Measurements from ENCODE around the gene ST3GAL3. TPM values are rescaled to one million over a fixed set of nuclear protein-coding genes. Genes with fewer than 3 reads are reported as not detected.

The ST3GAL3 gene
- total and polyA plus RNA-seq, 2 of the 13 experiments (the other 11 are each of a cell fraction or from before 2014, with no cell fraction given): 5.1 to 8.1 TPM

- TF ChIP-seq NFAT5 (CRISPR knock-in tag; IDR thresholded peaks at IDR 0.05) (no peak), SIX4 (CRISPR knock-in tag; IDR thresholded peaks at IDR 0.05) (peak; percentile 78), ZNF318 (CRISPR knock-in tag; IDR thresholded peaks at IDR 0.05) (no peak), ISL2 (CRISPR knock-in tag; IDR thresholded peaks at IDR 0.05) (peak; percentile 31; the same call in 1 of the 2 replicates), HNRNPK (IDR thresholded peaks at IDR 0.05; ENCODE audit: low read depth, low read length, poor library complexity, severe bottlenecking) (no peak), ZNF549 (CRISPR knock-in tag; IDR thresholded peaks at IDR 0.05) (no peak), TEAD2 (CRISPR knock-in tag; IDR thresholded peaks at IDR 0.05) (no peak), PATZ1 (CRISPR knock-in tag; IDR thresholded peaks at IDR 0.05) (peak; percentile 44; the same call in 1 of the 2 replicates), RAD51 (IDR thresholded peaks at IDR 0.05; ENCODE audit: borderline replicate concordance) (no peak), HES4 (CRISPR knock-in tag; IDR thresholded peaks at IDR 0.05; ENCODE audit: borderline replicate concordance) (peak; percentile 11; the same call in 1 of the 2 replicates), BCL3 (CRISPR knock-in tag; IDR thresholded peaks at IDR 0.05) (0 out of 2 replicates have a peak, but pooled peaks have one; percentile 14)
Observed at GRCh38 chr1:43933386-43934100, 226.2 kb downstream of the ST3GAL3 start, which contains the start of gene ARTN (continued).

Measured in HepG2 (cell line).